Mucosa of rectum (tissue), 2 donors: ENCODE results near the gene SLC25A23.
"Not testable (repeated sequence)": the region's sequence is repeated elsewhere in the genome, so short reads cannot be mapped to it uniquely, and the experiment has no call there.

Source experiments
- H3K27ac ChIP-seq, 2 donors: one replicate each; pipeline ENCODE4 v1.7.0; 2013; ENCODE audit warnings: inconsistent platforms in 2 of 2, low read depth in 2 of 2, low read length in 2 of 2
- H3K27me3 ChIP-seq, 2 donors: one replicate each; pipeline ENCODE4 v1.7.0; 2013; ENCODE audit warnings: low read length in 2 of 2; ENCODE audit not compliant: control insufficient read depth in 2 of 2, insufficient read depth in 2 of 2
- H3K36me3 ChIP-seq, 2 donors: one replicate each; pipeline ENCODE4 v1.7.0; 2013; ENCODE audit warnings: low read length in 2 of 2; ENCODE audit not compliant: control insufficient read depth in 2 of 2, insufficient read depth in 2 of 2
- H3K4me1 ChIP-seq, 2 donors: one replicate each; pipeline ENCODE4 v1.7.0; 2013; ENCODE audit warnings: low read length in 2 of 2, mild to moderate bottlenecking in 1 of 2; ENCODE audit not compliant: control insufficient read depth in 2 of 2, insufficient read depth in 2 of 2
- H3K4me3 ChIP-seq, 2 donors: one replicate each; pipeline ENCODE4 v1.7.0; 2013; ENCODE audit warnings: low read length in 2 of 2
- H3K9ac ChIP-seq, 2 donors: one replicate each; pipeline ENCODE4 v1.7.0; 2013; ENCODE audit warnings: low read length in 2 of 2, low read depth in 1 of 2, mild to moderate bottlenecking in 1 of 2
- H3K9me3 ChIP-seq, 2 donors: one replicate each; pipeline ENCODE4 v1.7.0; 2013; ENCODE audit warnings: low read length in 2 of 2; ENCODE audit not compliant: control insufficient read depth in 2 of 2
- donor health status: healthy.
- donor health status: Normal muscosa, but diverticular disease.

The SLC25A23 gene

DNA sequence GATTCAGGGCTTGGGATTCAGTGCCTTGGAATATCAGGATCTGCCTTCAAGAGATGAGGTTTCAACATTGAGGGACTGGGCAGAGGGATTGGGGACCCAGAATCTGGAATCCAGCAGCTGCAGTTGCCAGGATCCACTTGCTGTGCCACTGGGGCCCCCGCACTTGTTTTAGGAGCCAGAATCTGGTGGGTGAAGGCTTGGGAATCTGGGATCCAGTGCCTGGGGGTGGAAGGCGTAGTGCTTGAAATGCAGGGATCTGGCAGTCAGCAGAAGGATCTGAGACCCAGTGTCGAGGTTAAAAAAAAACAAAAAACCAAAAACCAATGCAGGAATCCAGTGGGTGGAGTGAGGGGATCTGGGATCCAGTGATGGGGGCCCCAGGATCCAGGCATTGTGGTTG is 18.7 kb downstream of the SLC25A23 start:
- Histone ChIP-seq H3K27ac (no peak overlapping the region), H3K4me1 (no peaks in the 10 kb centered on the region), H3K9ac (no peak overlapping the region), H3K9me3 (no peaks in the 10 kb centered on the region), H3K36me3 (peaks cover 0 to 2% of the 10 kb centered on the region in 2 donors), H3K4me3 (no peak overlapping the region), H3K27me3 (no peaks in the 10 kb centered on the region)

- no peaks in the 10 kb centered on the region for H3K4me1 ChIP-seq
- H3K36me3 ChIP-seq, result no peaks in the 10 kb centered on the region
- H3K9ac ChIP-seq, result no peak overlapping the region
- H3K9me3 ChIP-seq, result no peaks in the 10 kb centered on the region
- H3K27me3 ChIP-seq, result no peaks in the 10 kb centered on the region
- no peak overlapping the region for H3K27ac ChIP-seq
- no peak overlapping the region for H3K4me3 ChIP-seq
Measured at GRCh38 chr19:6439743-6440142, 19.8 kb downstream of the SLC25A23 start.

DNA sequence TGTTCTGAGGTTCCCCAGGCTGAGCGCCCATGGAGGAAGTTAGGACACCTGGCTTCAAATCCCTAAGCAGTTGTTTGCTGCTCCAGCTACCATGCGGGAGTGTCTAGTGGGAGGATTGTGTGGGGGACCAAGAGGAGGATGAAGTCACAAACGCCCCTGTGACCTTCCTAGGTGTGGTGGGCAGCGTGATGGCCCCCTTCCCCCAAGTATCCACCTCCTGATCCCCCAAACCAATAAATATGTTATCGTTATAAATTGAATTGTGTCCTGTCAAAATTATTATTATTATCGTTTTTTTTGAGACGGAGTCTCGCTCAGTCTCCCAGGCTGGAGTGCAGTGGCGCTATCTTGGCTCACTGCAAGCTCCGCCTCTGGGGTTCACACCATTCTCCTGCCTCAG is 25.9 kb downstream of the SLC25A23 start, which contains the start of gene SLC25A41:
TSS of gene SLC25A41 (minus strand) at position 101 of the 400 bp plus-strand sequence. CDS start at position 31, 70 bp downstream.
- H3K9ac ChIP-seq, result no peak within 1 kb of the TSS
- no peak within 1 kb of the TSS for H3K4me3 ChIP-seq
- no peaks in the 10 kb centered on the region for H3K4me1 ChIP-seq
- no peaks in the 10 kb centered on the region for H3K27me3 ChIP-seq
- H3K9me3 ChIP-seq, result no peaks in the 10 kb centered on the region
- no peaks in the 10 kb centered on the region for H3K36me3 ChIP-seq
- H3K27ac ChIP-seq, result no peak within 1 kb of the TSS

GRCh38 chr19:6433165-6433564 is 26.4 kb downstream of the SLC25A23 start:
- H3K4me1 ChIP-seq, result no peaks in the 10 kb centered on the region
- no peak overlapping the region for H3K9ac ChIP-seq
- H3K4me3 ChIP-seq, result no peak overlapping the region
- no peak overlapping the region for H3K27ac ChIP-seq
- no peaks in the 10 kb centered on the region for H3K36me3 ChIP-seq
- H3K9me3 ChIP-seq, result no peaks in the 10 kb centered on the region
- no peaks in the 10 kb centered on the region for H3K27me3 ChIP-seq

GRCh38 chr19:6431891-6432290 is 27.7 kb downstream of the SLC25A23 start:
- no peak overlapping the region for H3K27ac ChIP-seq
- no peak overlapping the region for H3K9ac ChIP-seq
- no peaks in the 10 kb centered on the region for H3K27me3 ChIP-seq
- no peaks in the 10 kb centered on the region for H3K4me1 ChIP-seq
- no peaks in the 10 kb centered on the region for H3K36me3 ChIP-seq
- no peak overlapping the region for H3K4me3 ChIP-seq
- no peaks in the 10 kb centered on the region for H3K9me3 ChIP-seq

GRCh38 chr19:6429419-6430221 is 30.0 kb downstream of the SLC25A23 start:
- no peaks in the 10 kb centered on the region for H3K27me3 ChIP-seq
- H3K9ac ChIP-seq, result no peak overlapping the region
- no peak overlapping the region for H3K27ac ChIP-seq
- H3K4me3 ChIP-seq, result no peak overlapping the region
- no peaks in the 10 kb centered on the region for H3K36me3 ChIP-seq
- no peaks in the 10 kb centered on the region for H3K9me3 ChIP-seq
- H3K4me1 ChIP-seq, result peaks cover 3 to 5% of the 10 kb centered on the region in 2 donors

DNA sequence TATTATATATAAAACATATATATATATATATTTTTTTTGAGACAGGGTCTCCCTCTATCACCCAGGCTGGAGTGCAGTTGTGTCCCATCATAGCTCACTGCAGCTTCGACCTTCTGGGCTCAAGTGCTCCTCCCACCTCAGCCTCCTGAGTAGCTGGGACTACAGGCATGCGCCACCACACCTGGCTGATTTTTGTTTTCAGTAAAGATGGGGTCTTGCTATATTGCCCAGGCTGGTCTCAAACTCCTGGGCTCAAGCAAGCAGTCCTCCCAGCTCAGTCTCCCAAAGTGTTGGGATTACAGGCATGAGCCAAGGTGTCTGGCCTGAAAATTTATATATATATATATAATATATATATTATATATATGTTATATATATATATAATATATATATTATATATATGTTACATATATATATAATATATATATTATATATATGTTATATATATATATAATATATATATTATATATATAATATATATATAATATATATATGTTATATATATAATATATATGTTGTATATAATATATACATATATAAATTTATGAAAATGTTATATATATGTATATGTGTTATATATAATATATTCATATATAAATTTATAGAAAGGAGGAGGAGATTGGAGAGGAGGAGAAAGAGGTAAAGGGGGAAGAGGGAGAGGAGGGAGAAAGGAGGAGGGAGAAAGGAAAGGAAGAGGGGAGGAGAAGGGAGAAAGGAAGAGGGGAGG is 30.7 kb downstream of the SLC25A23 start:
- not testable (repeated sequence) for H3K9me3 ChIP-seq, H3K36me3 ChIP-seq, H3K9ac ChIP-seq, H3K27ac ChIP-seq, H3K4me3 ChIP-seq, H3K27me3 ChIP-seq, H3K4me1 ChIP-seq

- Histone ChIP-seq H3K4me3 (no peak overlapping the region), H3K9me3 (no peaks in the 10 kb centered on the region), H3K27me3 (no peaks in the 10 kb centered on the region), H3K27ac (no peak overlapping the region), H3K36me3 (peaks cover under 1% of the 10 kb centered on the region in 2 donors), H3K9ac (no peak overlapping the region), H3K4me1 (peaks cover 11 to 13% of the 10 kb centered on the region in 2 donors)
Measured at GRCh38 chr19:6427131-6427530, 32.5 kb downstream of the SLC25A23 start.

GRCh38 chr19:6425732-6426620 is 33.6 kb downstream of the SLC25A23 start:
- H3K4me1 ChIP-seq, result peaks cover 11 to 16% of the 10 kb centered on the region in 2 donors
- no peaks in the 10 kb centered on the region for H3K27me3 ChIP-seq
- H3K9ac ChIP-seq, result peak overlapping the region in 1 of 2 donors; percentile 41
- no peaks in the 10 kb centered on the region for H3K9me3 ChIP-seq
- H3K4me3 ChIP-seq, result peak overlapping the region; percentile 43 to 63
- peak overlapping the region; percentile 67 to 84 for H3K27ac ChIP-seq
- H3K36me3 ChIP-seq, result peaks cover 8 to 10% of the 10 kb centered on the region in 2 donors
